Peyer's patch (tissue), 4 donors: ENCODE measurements around the gene SCNN1A.

Experiments used
- POLR2A ChIP-seq, 2 donors: fragments of 450-650 bp; IDR thresholded peaks; one replicate each; pipeline ENCODE4 v1.5.1; 2017; ENCODE audit warnings: antibody characterized with exemption in 2 of 2, mild to moderate bottlenecking in 2 of 2, moderate library complexity in 2 of 2
- TF ChIP-seq, protein P1 (sequence below), 6 experiments: fragments of 450-650 bp in 4 of 6; fragments of 200-600 bp in 2 of 6; sonication (generic) in 1 of 6; IDR thresholded peaks; one replicate each; pipeline ENCODE4 v1.5.1; 2017 to 2019; ENCODE audit warnings: antibody characterized with exemption in 6 of 6, mild to moderate bottlenecking in 3 of 6, moderate library complexity in 1 of 6

DNA sequence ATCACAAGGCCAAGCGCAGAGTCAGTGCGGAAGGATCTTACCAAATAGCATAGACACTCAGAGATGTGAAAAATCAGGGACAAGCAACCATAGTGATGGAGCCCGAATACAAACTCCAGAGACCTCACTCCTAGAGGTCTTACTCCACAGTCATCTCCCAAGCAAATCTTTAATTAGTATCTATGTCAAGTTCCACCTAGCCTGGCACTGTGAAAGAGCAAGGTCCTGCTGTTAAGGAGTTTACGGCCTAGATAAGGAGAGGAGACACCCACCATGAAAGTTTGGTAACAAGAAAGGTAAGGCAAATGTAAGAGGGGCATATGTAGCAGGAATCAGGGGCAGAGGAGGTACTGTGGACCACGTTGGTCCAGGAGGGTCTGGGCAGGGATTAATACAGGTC is 72.3 kb downstream of the SCNN1A start:
- TF ChIP-seq POLR2A (IDR thresholded peaks at IDR 0.05) = no peak
- TF ChIP-seq, protein P1, sequence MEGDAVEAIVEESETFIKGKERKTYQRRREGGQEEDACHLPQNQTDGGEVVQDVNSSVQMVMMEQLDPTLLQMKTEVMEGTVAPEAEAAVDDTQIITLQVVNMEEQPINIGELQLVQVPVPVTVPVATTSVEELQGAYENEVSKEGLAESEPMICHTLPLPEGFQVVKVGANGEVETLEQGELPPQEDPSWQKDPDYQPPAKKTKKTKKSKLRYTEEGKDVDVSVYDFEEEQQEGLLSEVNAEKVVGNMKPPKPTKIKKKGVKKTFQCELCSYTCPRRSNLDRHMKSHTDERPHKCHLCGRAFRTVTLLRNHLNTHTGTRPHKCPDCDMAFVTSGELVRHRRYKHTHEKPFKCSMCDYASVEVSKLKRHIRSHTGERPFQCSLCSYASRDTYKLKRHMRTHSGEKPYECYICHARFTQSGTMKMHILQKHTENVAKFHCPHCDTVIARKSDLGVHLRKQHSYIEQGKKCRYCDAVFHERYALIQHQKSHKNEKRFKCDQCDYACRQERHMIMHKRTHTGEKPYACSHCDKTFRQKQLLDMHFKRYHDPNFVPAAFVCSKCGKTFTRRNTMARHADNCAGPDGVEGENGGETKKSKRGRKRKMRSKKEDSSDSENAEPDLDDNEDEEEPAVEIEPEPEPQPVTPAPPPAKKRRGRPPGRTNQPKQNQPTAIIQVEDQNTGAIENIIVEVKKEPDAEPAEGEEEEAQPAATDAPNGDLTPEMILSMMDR (IDR thresholded peaks at IDR 0.05) = no peak
